Measurements from ENCODE around the gene SHISA6.

Gene SHISA6

GRCh38 chr17:11278186-11278991 is 37.4 kb downstream of the SHISA6 start:
- Histone ChIP-seq H3K36me3 (ENCODE audit: insufficient read depth, low read length) (no peaks in the 10 kb centered on the region), H3K4me1 (ENCODE audit: insufficient read depth, low read length) (no peaks in the 10 kb centered on the region), H3K9me3 (ENCODE audit: control insufficient read depth, insufficient read depth, low read length) (no peaks in the 10 kb centered on the region), H3K9ac (ENCODE audit: low read depth, low read length) (no peak overlapping the region)

DNA sequence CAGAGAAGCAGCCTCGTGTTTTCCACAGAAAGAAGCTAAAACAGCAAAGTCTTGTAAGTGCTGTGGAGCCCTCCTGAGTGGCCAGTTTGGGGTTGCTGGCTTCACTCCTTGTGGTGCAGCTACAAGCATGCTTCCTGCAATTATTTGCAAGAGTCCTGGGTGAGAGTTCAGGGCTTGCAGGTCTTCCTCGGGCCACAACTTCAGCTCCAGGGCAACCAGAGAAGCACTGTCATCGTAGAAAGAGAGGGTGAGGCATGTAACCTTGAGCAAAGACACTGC is 37.9 kb downstream of the SHISA6 start:
- H3K9me3 ChIP-seq (ENCODE audit: control insufficient read depth, insufficient read depth, low read length), result no peaks in the 10 kb centered on the region
- no peak overlapping the region for H3K9ac ChIP-seq (ENCODE audit: low read depth, low read length)
- no peaks in the 10 kb centered on the region for H3K4me1 ChIP-seq (ENCODE audit: insufficient read depth, low read length)
- H3K36me3 ChIP-seq (ENCODE audit: insufficient read depth, low read length), result no peaks in the 10 kb centered on the region

DNA sequence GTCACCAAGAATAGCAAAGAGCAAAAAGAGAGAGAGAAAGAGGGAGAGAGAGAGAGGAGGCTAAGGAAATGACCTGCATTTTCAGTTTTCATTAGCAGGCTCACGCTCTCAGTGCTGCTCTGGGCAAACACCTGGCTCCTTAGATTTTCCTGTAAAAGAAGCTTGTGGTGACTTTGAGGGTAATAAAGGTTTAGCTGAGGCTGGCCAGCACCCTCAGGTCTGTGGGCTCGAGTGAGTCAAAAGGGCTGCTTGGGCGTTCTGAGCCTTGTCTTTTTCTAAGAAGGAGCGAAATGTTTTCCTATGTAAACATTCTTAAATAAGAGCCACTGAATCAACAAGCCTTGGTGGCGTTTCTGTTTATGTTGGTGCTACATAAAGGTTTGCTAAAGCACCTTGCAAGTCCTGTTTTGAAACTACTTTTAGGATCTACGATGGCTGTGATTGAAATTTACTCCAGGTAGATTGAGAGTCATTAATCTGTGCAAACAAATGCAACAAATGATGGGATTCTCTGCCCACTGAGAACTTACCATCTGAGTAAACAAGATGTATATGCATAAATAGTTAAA is 38.8 kb downstream of the SHISA6 start:
- H3K9me3 ChIP-seq (ENCODE audit: control insufficient read depth, insufficient read depth, low read length), result no peaks in the 10 kb centered on the region
- no peaks in the 10 kb centered on the region for H3K4me1 ChIP-seq (ENCODE audit: insufficient read depth, low read length)
- no peaks in the 10 kb centered on the region for H3K36me3 ChIP-seq (ENCODE audit: insufficient read depth, low read length)
- H3K9ac ChIP-seq (ENCODE audit: low read depth, low read length), result no peak overlapping the region

- no peak overlapping the region for H3K9ac ChIP-seq (ENCODE audit: low read depth, low read length)
These were observed 41.6 kb downstream of the SHISA6 start for GRCh38 chr17:11282586-11282985.

GRCh38 chr17:11284811-11285210 is 43.8 kb downstream of the SHISA6 start:
- peaks cover 6% of the 10 kb centered on the region; the same call in 1 of the 2 replicates for H3K4me1 ChIP-seq (ENCODE audit: insufficient read depth, low read length)
- no peak overlapping the region for H3K9ac ChIP-seq (ENCODE audit: low read depth, low read length)
- no peaks in the 10 kb centered on the region for H3K36me3 ChIP-seq (ENCODE audit: insufficient read depth, low read length)
- no peaks in the 10 kb centered on the region for H3K9me3 ChIP-seq (ENCODE audit: control insufficient read depth, insufficient read depth, low read length)

More at GRCh38 chr17:11282586-11282985, 41.6 kb downstream of the SHISA6 start:
- Histone ChIP-seq H3K9me3 (ENCODE audit: control insufficient read depth, insufficient read depth, low read length) (no peaks in the 10 kb centered on the region), H3K36me3 (ENCODE audit: insufficient read depth, low read length) (no peaks in the 10 kb centered on the region), H3K4me1 (ENCODE audit: insufficient read depth, low read length) (peaks cover 6% of the 10 kb centered on the region; the same call in 1 of the 2 replicates)

GRCh38 chr17:11285946-11286345 is 44.9 kb downstream of the SHISA6 start:
- Histone ChIP-seq H3K36me3 (ENCODE audit: insufficient read depth, low read length) (no peaks in the 10 kb centered on the region), H3K9me3 (ENCODE audit: control insufficient read depth, insufficient read depth, low read length) (no peaks in the 10 kb centered on the region), H3K9ac (ENCODE audit: low read depth, low read length) (no peak overlapping the region), H3K4me1 (ENCODE audit: insufficient read depth, low read length) (peaks cover 6% of the 10 kb centered on the region; the same call in 1 of the 2 replicates)

DNA sequence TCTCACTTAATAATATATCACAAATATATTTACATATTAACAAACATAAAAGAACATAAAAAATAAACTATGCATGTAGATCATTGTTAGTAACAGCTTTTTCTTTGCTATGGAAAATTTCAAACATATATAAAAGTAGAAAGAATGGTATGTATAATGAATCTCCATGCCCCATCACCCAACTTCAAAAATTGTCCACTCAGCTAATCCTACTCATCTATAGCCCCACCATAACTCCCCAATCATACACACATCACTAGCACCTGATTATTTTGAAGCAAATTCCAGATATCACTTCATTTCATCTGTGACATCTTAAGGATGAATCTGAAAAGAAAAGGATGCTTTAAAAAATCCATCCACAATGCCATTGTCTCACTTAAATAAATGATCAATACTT is 46.8 kb downstream of the SHISA6 start:
- no peaks in the 10 kb centered on the region for H3K9me3 ChIP-seq (ENCODE audit: control insufficient read depth, insufficient read depth, low read length)
- H3K36me3 ChIP-seq (ENCODE audit: insufficient read depth, low read length), result no peaks in the 10 kb centered on the region
- no peak overlapping the region for H3K9ac ChIP-seq (ENCODE audit: low read depth, low read length)
- peaks cover 6% of the 10 kb centered on the region; the same call in 1 of the 2 replicates for H3K4me1 ChIP-seq (ENCODE audit: insufficient read depth, low read length)

- no peak overlapping the region for H3K9ac ChIP-seq (ENCODE audit: low read depth, low read length)
- peaks cover 6% of the 10 kb centered on the region; the same call in 1 of the 2 replicates for H3K4me1 ChIP-seq (ENCODE audit: insufficient read depth, low read length)
- no peaks in the 10 kb centered on the region for H3K9me3 ChIP-seq (ENCODE audit: control insufficient read depth, insufficient read depth, low read length)
- H3K36me3 ChIP-seq (ENCODE audit: insufficient read depth, low read length), result no peaks in the 10 kb centered on the region
These were observed 49.8 kb downstream of the SHISA6 start for GRCh38 chr17:11290814-11291213.

- no peaks in the 10 kb centered on the region for H3K9me3 ChIP-seq (ENCODE audit: control insufficient read depth, insufficient read depth, low read length)
- no peaks in the 10 kb centered on the region for H3K36me3 ChIP-seq (ENCODE audit: insufficient read depth, low read length)
- H3K9ac ChIP-seq (ENCODE audit: low read depth, low read length), result no peak overlapping the region
- H3K4me1 ChIP-seq (ENCODE audit: insufficient read depth, low read length), result no peaks in the 10 kb centered on the region
These were observed 51.5 kb downstream of the SHISA6 start for GRCh38 chr17:11292491-11292890.

- Histone ChIP-seq H3K4me1 (ENCODE audit: insufficient read depth, low read length) (no peaks in the 10 kb centered on the region), H3K9me3 (ENCODE audit: control insufficient read depth, insufficient read depth, low read length) (no peaks in the 10 kb centered on the region), H3K9ac (ENCODE audit: low read depth, low read length) (no peak overlapping the region), H3K36me3 (ENCODE audit: insufficient read depth, low read length) (no peaks in the 10 kb centered on the region)
These were observed 52.5 kb downstream of the SHISA6 start for GRCh38 chr17:11293480-11293879.

GRCh38 chr17:11294826-11295225 is 53.8 kb downstream of the SHISA6 start:
- Histone ChIP-seq H3K36me3 (ENCODE audit: insufficient read depth, low read length) (no peaks in the 10 kb centered on the region), H3K4me1 (ENCODE audit: insufficient read depth, low read length) (no peaks in the 10 kb centered on the region), H3K9ac (ENCODE audit: low read depth, low read length) (no peak overlapping the region), H3K9me3 (ENCODE audit: control insufficient read depth, insufficient read depth, low read length) (no peaks in the 10 kb centered on the region)

- Histone ChIP-seq H3K4me1 (ENCODE audit: insufficient read depth, low read length) (no peaks in the 10 kb centered on the region), H3K9ac (ENCODE audit: low read depth, low read length) (no peak overlapping the region), H3K9me3 (ENCODE audit: control insufficient read depth, insufficient read depth, low read length) (no peaks in the 10 kb centered on the region), H3K36me3 (ENCODE audit: insufficient read depth, low read length) (no peaks in the 10 kb centered on the region)
These were observed 56.0 kb downstream of the SHISA6 start for GRCh38 chr17:11296994-11297393.

- Histone ChIP-seq H3K9me3 (ENCODE audit: control insufficient read depth, insufficient read depth, low read length) (no peaks in the 10 kb centered on the region), H3K4me1 (ENCODE audit: insufficient read depth, low read length) (no peaks in the 10 kb centered on the region), H3K36me3 (ENCODE audit: insufficient read depth, low read length) (no peaks in the 10 kb centered on the region), H3K9ac (ENCODE audit: low read depth, low read length) (no peak overlapping the region)
These were observed 57.4 kb downstream of the SHISA6 start for GRCh38 chr17:11298401-11298800.

GRCh38 chr17:11300201-11300600 is 59.2 kb downstream of the SHISA6 start:
- Histone ChIP-seq H3K36me3 (ENCODE audit: insufficient read depth, low read length) (no peaks in the 10 kb centered on the region), H3K9ac (ENCODE audit: low read depth, low read length) (no peak overlapping the region), H3K4me1 (ENCODE audit: insufficient read depth, low read length) (no peaks in the 10 kb centered on the region), H3K9me3 (ENCODE audit: control insufficient read depth, insufficient read depth, low read length) (no peaks in the 10 kb centered on the region)

DNA sequence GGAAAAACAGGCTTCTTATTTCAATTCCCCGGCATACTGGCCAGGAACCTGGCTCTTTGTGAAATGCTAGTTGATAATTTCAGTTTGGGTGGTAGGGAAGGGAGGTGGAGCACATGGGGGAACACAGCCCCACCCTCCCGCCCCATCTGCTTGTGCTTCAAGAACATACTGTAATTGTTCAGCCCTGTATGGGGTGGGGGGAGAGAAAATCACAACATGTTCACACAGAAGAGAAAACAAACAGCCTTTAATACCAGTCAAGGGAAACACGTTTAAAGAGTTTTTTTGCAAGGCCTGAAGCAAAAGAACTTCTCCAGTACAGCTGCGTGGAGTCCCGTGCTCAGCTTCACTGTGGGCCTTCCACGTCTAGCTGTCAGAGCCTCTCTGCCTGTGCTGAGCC is 59.7 kb downstream of the SHISA6 start:
- no peak overlapping the region for H3K9ac ChIP-seq (ENCODE audit: low read depth, low read length)
- no peaks in the 10 kb centered on the region for H3K36me3 ChIP-seq (ENCODE audit: insufficient read depth, low read length)
- H3K4me1 ChIP-seq (ENCODE audit: insufficient read depth, low read length), result no peaks in the 10 kb centered on the region
- H3K9me3 ChIP-seq (ENCODE audit: control insufficient read depth, insufficient read depth, low read length), result no peaks in the 10 kb centered on the region
